ACC112 (cell line): Measurements from ENCODE around the gene ARPC5L.
"Not testable (repeated sequence)": the region's sequence is repeated elsewhere in the genome, so short reads cannot be mapped to it uniquely, and the experiment has no call there.

Experiments
- H2AFZ ChIP-seq: fragments of 200-600 bp; sonication (generic); one replicate; pipeline ENCODE4 v1.6.0; 2017; ENCODE audit warnings: antibody characterized with exemption, low read length; ENCODE audit not compliant: unreplicated experiment
- H3K27ac ChIP-seq: fragments of 200-600 bp; sonication (generic); 2 replicates; pipeline ENCODE4 v1.5.1; 2014; ENCODE audit warnings: low read depth, mild to moderate bottlenecking, antibody characterized with exemption, low read length, moderate library complexity
- H3K27me3 ChIP-seq: fragments of 200-600 bp; sonication (generic); 2 replicates; pipeline ENCODE4 v1.6.1; 2014; ENCODE audit warnings: mild to moderate bottlenecking, antibody characterized with exemption, low read length, moderate library complexity, mixed read lengths; ENCODE audit not compliant: insufficient read depth
- H3K36me3 ChIP-seq: fragments of 200-600 bp; sonication (generic); 2 replicates; pipeline ENCODE4 v1.6.1; 2016; ENCODE audit warnings: mild to moderate bottlenecking, antibody characterized with exemption, low read length, moderate library complexity, mixed read lengths; ENCODE audit not compliant: insufficient read depth
- H3K4me1 ChIP-seq: fragments of 200-600 bp; sonication (generic); one replicate; pipeline ENCODE4 v1.6.1; 2016; ENCODE audit warnings: low read length, mixed read lengths; ENCODE audit not compliant: insufficient read depth, unreplicated experiment, control insufficient read depth
- H3K4me3 ChIP-seq: fragments of 200-600 bp; sonication (generic); 2 replicates; pipeline ENCODE4 v1.5.1; 2014; ENCODE audit warnings: mild to moderate bottlenecking, low read depth, low read length
- H3K79me2 ChIP-seq: fragments of 200-600 bp; sonication (generic); one replicate; pipeline ENCODE4 v1.6.0; 2016; ENCODE audit warnings: low read length; ENCODE audit not compliant: control insufficient read depth, unreplicated experiment, insufficient read depth

ARPC5L gene

GRCh38 chr9:124894741-124895170 is 32.8 kb downstream of the ARPC5L start:
- Histone ChIP-seq H3K27ac (no peak overlapping the region), H3K79me2 (no peaks in the 10 kb centered on the region), H3K27me3 (no peaks in the 10 kb centered on the region), H3K4me3 (no peak overlapping the region), H3K4me1 (no peaks in the 10 kb centered on the region), H2AFZ (no peak overlapping the region), H3K36me3 (peaks cover 12% of the 10 kb centered on the region; the same call in 1 of the 2 replicates)

- no peaks in the 10 kb centered on the region for H3K27me3 ChIP-seq
- H3K79me2 ChIP-seq: no peaks in the 10 kb centered on the region
- peaks cover 3% of the 10 kb centered on the region for H3K4me1 ChIP-seq
- no peak overlapping the region for H3K27ac ChIP-seq
- no peak overlapping the region for H2AFZ ChIP-seq
- H3K4me3 ChIP-seq: no peak overlapping the region
- H3K36me3 ChIP-seq: peaks cover 12% of the 10 kb centered on the region; the same call in 1 of the 2 replicates
These were observed 35.9 kb downstream of the ARPC5L start for GRCh38 chr9:124897570-124898460.

- no peak overlapping the region for H3K4me3 ChIP-seq
- no peaks in the 10 kb centered on the region for H3K27me3 ChIP-seq
- H3K27ac ChIP-seq: no peak overlapping the region
- H2AFZ ChIP-seq: no peak overlapping the region
- no peaks in the 10 kb centered on the region for H3K79me2 ChIP-seq
- H3K36me3 ChIP-seq: peaks cover 10% of the 10 kb centered on the region; the same call in 1 of the 2 replicates
- peaks cover 3% of the 10 kb centered on the region for H3K4me1 ChIP-seq
These were observed 37.9 kb downstream of the ARPC5L start for GRCh38 chr9:124899845-124900244.

DNA sequence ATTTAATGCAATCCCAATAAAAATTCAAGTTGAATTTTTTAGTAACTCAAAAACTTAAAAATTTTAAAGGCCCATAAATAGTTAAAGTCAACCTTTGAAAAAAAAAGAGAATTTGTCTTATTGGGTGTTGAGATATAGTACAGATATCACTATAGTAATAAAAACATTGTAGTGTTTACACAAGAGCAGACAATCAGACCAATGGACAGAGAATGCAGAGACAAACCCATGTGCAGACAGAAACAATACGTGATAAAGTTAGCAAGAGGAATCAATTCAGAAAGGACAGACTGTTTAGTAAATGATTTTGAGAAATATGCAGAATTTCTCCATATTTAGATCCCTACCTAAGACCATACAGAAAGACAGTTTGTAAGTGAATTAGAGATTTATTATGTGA is 45.0 kb downstream of the ARPC5L start:
- Histone ChIP-seq H2AFZ (no peak overlapping the region), H3K27me3 (no peaks in the 10 kb centered on the region), H3K36me3 (peaks cover 6% of the 10 kb centered on the region; the same call in 1 of the 2 replicates)

DNA sequence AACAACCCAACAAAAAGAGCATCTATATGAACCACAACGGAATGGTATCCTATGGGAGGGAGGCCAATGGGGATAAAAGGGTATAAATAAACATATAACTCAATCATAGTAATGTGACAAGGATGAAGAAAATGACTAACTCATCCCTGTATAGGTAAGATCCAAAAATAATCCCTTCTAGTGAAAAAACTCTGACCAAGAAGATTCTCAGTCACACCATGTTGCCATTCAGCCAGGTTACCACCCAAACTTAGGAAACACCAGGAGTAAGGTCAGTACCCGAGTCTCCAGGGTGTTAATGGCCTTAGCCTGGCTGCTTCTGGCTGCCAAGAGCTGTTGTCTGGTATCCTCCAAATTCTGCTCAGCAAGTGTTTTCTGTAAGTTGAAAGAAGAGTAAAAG is 46.2 kb downstream of the ARPC5L start:
- no peaks in the 10 kb centered on the region for H3K79me2 ChIP-seq
- no peaks in the 10 kb centered on the region for H3K4me1 ChIP-seq
- H3K27ac ChIP-seq: no peak overlapping the region
- H3K36me3 ChIP-seq: peaks cover 4% of the 10 kb centered on the region; the same call in 1 of the 2 replicates
- H3K4me3 ChIP-seq: no peak overlapping the region
- no peaks in the 10 kb centered on the region for H3K27me3 ChIP-seq
- H2AFZ ChIP-seq: no peak overlapping the region

More for the DNA sequence above, 45.0 kb downstream of the ARPC5L start:
- Histone ChIP-seq H3K27ac (no peak overlapping the region), H3K4me3 (no peak overlapping the region), H3K79me2 (no peaks in the 10 kb centered on the region), H3K4me1 (no peaks in the 10 kb centered on the region)

DNA sequence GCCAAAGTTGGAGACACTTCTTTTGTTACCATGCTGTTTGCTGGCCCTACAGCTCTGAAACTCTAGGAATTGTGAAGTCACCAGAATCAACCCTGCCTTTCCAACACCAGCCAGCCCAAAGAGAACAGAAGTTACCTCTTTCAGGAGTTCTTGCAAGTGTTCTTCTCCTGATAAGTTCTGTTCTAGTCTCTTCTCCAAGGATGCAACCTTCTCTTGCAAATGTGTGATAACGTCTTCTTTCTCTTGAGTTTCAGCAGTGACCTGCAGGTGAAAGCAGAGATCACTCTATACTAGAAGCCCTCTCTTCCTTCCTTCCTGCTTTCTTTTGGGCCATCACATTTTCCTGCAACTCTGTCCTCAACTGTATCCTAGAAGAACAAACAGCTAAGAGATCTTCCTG is 49.8 kb downstream of the ARPC5L start:
- Histone ChIP-seq H2AFZ (no peak overlapping the region), H3K36me3 (peaks cover 10% of the 10 kb centered on the region; the same call in 1 of the 2 replicates), H3K27ac (no peak overlapping the region), H3K4me1 (no peaks in the 10 kb centered on the region), H3K4me3 (no peak overlapping the region), H3K79me2 (no peaks in the 10 kb centered on the region), H3K27me3 (no peaks in the 10 kb centered on the region)

DNA sequence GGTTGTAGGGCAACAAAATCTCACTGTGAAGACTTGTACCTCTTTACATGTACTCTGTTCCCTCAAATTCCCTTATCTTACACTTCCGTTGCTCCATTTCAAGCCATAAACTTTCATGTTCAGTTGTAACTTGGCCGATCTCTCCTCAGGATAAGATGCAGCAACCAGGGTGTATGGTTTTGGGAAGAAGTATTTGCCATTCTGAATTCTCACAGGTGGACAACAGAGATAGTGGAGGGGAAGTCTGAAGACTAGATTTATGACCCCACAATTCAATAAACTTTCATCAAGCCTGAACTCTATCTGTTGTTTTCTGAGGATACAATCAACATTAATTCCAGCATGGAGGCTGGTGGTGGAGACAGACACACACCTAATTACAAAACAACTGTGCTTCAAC is 51.4 kb downstream of the ARPC5L start:
- Histone ChIP-seq H3K4me1 (no peaks in the 10 kb centered on the region), H3K4me3 (no peak overlapping the region), H2AFZ (no peak overlapping the region), H3K27me3 (no peaks in the 10 kb centered on the region), H3K27ac (no peak overlapping the region), H3K79me2 (no peaks in the 10 kb centered on the region), H3K36me3 (peaks cover 10% of the 10 kb centered on the region; the same call in 1 of the 2 replicates)

- Histone ChIP-seq H3K4me3 (no peak overlapping the region), H2AFZ (no peak overlapping the region), H3K27ac (no peak overlapping the region), H3K27me3 (no peaks in the 10 kb centered on the region), H3K4me1 (no peaks in the 10 kb centered on the region), H3K36me3 (peaks cover 16% of the 10 kb centered on the region; the same call in 1 of the 2 replicates), H3K79me2 (no peaks in the 10 kb centered on the region)
These were observed 52.9 kb downstream of the ARPC5L start for GRCh38 chr9:124914753-124915405.

- H3K4me1 ChIP-seq, H3K27ac ChIP-seq, H3K79me2 ChIP-seq, H3K27me3 ChIP-seq, H3K4me3 ChIP-seq, H2AFZ ChIP-seq: not testable (repeated sequence)
- peaks cover 19% of the 10 kb centered on the region for H3K36me3 ChIP-seq
These were observed 58.5 kb downstream of the ARPC5L start for GRCh38 chr9:124920394-124920793.
